Mammary epithelial cell (primary cell): ENCODE results near the gene SKI.

Source experiments
- EZH2 ChIP-seq: IDR thresholded peaks from 2 replicates; pipeline ENCODE4 v1.6.1; 2012; ENCODE audit warnings: low read length, inconsistent platforms, borderline replicate concordance
- TF ChIP-seq, protein P1 (sequence below), 2 donors: IDR thresholded peaks in 1 of 2; conservative IDR thresholded peaks in 1 of 2; 2 replicates each; pipeline ENCODE4 v1.5.1; 2011 to 2012; ENCODE audit warnings: inconsistent platforms in 2 of 2, low read length in 2 of 2, mild to moderate bottlenecking in 2 of 2, control low read depth in 1 of 2, low read depth in 1 of 2; ENCODE audit not compliant: insufficient read depth in 1 of 2; ENCODE audit errors: extremely low read depth in 1 of 2

DNA sequence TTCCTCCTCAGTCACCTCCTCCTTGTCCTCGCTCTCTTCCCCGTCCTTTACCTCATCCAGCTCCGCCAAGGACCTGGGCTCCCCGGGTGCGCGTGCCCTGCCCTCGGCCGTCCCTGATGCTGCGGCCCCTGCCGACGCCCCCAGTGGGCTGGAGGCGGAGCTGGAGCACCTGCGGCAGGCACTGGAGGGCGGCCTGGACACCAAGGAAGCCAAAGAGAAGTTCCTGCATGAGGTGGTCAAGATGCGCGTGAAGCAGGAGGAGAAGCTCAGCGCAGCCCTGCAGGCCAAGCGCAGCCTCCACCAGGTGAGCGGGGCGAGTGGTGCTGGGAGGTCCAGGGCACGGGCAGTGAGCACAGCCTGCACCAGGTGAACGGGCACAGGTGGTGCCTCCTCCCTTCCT is 76.2 kb downstream of the SKI start:
- TF ChIP-seq, protein P1, sequence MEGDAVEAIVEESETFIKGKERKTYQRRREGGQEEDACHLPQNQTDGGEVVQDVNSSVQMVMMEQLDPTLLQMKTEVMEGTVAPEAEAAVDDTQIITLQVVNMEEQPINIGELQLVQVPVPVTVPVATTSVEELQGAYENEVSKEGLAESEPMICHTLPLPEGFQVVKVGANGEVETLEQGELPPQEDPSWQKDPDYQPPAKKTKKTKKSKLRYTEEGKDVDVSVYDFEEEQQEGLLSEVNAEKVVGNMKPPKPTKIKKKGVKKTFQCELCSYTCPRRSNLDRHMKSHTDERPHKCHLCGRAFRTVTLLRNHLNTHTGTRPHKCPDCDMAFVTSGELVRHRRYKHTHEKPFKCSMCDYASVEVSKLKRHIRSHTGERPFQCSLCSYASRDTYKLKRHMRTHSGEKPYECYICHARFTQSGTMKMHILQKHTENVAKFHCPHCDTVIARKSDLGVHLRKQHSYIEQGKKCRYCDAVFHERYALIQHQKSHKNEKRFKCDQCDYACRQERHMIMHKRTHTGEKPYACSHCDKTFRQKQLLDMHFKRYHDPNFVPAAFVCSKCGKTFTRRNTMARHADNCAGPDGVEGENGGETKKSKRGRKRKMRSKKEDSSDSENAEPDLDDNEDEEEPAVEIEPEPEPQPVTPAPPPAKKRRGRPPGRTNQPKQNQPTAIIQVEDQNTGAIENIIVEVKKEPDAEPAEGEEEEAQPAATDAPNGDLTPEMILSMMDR (conservative IDR thresholded peaks at IDR 0.05 in 1 of 2, IDR thresholded peaks at IDR 0.05 in 1 of 2; ENCODE audit: extremely low read depth in 1 of 2, insufficient read depth in 1 of 2, low read depth in 1 of 2, low read length in 2 of 2) = no peak
- no peak for TF ChIP-seq EZH2
